ENCODE data around the gene RAP1GAP.

Gene RAP1GAP

DNA sequence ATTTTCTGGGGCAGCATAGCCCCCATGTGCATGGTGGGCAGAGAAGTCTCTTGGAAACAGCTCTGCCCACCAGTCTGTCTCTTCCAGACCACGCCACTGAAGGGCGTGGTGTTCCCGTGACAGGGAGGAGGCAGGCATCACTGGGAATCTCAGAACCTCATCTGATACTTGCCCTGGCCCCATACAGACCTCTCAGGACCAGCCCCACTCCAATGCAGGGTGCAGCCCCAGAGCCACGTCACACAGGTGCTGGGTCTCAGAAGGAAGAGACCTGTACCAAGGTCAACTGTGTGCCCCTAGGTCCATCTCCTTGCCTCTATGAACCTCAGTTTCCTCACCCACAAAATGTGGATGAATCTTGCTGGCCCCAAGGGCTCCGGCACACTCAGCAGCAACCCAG, 7.3 kb downstream of the RAP1GAP start:
- DNase-seq, result no peak

GRCh38 chr1:21659924-21660326, 9.2 kb downstream of the RAP1GAP start:
- DNase-seq, result no peak

- DNase-seq, result peak; percentile 11
These were observed 9.8 kb downstream of the RAP1GAP start for GRCh38 chr1:21659099-21659923.

DNA sequence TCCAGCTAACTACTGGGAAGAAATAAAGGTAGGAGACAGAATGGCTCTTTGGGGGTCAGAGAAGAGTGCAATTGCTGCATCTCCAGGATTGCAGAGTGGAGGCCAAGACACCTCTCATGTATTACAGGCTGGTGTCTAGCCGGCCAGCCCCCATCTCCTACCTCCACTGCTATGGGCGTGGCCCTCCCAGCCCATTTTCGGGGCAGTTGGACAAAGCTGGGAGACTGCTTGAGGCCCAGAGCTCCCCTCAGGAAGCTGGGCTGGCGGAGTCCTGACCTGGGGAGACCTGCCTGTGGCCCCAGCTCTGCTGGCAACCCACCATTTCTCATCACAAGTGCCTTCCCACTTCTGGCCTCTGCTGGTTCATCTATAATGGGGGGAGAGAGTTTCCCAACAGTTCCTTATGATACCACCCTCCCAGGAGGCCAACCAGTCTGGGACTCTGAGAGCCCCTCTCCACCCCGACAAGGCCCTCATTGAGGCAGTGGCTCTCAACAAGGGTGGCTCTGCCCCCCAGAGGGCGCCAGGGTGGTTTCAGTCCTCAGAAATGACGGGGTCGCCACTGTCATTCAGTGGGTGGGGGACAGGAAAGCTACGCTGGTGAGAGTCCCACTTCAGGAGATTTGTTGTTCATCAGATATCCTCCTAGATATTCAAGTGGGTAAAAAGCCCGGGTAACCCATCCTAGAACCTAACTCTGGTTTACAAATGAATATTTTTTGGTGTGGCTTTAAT, 11.5 kb downstream of the RAP1GAP start:
- DNase-seq, result no peak

GRCh38 chr1:21655748-21656147, 13.4 kb downstream of the RAP1GAP start:
- no peak for DNase-seq

DNA sequence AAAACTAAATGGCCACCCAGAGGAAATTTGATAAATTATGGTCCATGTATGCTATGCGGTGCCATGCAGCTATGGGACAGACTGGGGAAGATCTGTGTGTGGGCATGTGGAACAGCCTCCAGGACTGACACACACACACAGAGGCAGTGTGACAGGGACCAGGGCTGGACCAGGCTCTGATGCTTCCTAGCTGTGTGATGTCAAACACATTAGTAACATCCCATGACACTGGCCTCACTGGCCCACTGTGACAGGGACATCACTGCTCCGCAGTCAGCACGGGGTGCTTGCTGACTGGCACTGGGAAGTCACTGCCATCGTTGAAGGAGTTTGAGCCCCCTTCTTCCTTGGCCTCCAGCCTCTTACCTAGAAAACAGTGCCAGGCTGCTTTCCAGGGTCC, 13.9 kb downstream of the RAP1GAP start:
- DNase-seq, result no peak

- DNase-seq, result no peak
These were observed 14.9 kb downstream of the RAP1GAP start for GRCh38 chr1:21654209-21654608.

GRCh38 chr1:21653744-21654100, 15.4 kb downstream of the RAP1GAP start:
- no peak for DNase-seq

DNA sequence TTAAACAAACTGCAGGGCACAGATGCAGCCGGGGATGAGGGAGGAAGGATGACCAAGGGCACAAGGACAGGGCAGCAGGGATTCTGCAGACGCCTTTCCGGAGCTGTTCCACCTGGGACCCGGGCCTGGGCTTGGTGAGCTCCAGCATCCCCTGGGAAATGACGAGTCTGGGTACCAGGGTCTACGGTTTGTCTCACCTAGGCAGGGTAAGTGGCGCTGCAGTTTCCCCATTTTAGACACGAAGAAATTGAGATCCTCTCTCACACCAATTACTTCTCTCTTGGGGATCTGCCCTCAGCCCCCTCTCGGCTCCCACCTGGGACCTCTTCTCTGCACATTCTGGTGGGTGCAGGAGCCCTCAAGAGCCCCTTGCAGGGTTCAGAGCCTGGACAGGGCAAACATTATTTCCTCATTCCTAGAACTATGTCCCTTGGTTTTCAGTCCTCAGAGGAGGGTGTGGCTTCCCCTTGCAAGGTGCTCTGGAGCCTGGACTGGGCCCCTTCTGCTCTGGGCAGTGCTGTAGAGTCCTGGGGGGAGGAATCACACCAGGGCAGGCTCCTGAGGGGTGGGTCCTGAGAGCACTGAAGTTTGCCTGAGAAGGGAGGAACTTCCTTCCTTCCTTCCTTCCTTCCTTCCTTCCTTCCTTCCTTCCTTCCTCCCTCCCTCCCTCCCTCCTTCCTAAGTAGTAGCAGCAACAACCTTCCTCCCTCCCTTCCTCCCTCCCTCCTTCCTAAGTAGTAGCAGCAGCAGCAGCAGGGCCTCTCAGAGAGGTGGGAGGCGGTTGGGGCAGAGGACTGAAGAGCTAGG, 16.0 kb downstream of the RAP1GAP start:
- DNase-seq, result no peak

GRCh38 chr1:21652101-21652936, 16.8 kb downstream of the RAP1GAP start:
- DNase-seq, result no peak

GRCh38 chr1:21651214-21652042, 17.7 kb downstream of the RAP1GAP start:
- DNase-seq, result no peak

GRCh38 chr1:21650400-21650799, 18.8 kb downstream of the RAP1GAP start:
- DNase-seq, result no peak

- DNase-seq, result no peak
These were observed 19.8 kb downstream of the RAP1GAP start for GRCh38 chr1:21649315-21649714.

DNA sequence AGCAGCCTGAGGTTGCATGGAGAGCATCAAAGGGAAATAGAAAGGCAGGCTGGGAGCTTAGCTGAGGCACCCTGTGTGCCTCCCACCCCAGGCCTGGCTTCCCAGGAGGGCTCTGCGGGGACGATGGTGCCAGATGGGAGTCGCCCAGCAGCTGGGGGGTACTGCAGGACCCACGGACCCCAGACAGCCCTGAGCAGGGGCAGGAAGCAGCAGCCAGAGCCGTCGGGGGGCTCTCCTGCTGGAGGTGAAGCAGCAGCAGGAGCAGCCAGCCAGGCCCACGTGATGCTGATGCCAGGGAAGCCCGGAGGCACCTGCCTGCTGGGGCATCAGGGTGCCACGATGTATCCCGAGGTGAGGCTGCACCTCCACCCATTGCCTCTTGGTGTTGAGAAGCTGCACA, 20.4 kb downstream of the RAP1GAP start:
- DNase-seq, result no peak

GRCh38 chr1:21648352-21648730, 20.8 kb downstream of the RAP1GAP start:
- DNase-seq, result no peak

DNA sequence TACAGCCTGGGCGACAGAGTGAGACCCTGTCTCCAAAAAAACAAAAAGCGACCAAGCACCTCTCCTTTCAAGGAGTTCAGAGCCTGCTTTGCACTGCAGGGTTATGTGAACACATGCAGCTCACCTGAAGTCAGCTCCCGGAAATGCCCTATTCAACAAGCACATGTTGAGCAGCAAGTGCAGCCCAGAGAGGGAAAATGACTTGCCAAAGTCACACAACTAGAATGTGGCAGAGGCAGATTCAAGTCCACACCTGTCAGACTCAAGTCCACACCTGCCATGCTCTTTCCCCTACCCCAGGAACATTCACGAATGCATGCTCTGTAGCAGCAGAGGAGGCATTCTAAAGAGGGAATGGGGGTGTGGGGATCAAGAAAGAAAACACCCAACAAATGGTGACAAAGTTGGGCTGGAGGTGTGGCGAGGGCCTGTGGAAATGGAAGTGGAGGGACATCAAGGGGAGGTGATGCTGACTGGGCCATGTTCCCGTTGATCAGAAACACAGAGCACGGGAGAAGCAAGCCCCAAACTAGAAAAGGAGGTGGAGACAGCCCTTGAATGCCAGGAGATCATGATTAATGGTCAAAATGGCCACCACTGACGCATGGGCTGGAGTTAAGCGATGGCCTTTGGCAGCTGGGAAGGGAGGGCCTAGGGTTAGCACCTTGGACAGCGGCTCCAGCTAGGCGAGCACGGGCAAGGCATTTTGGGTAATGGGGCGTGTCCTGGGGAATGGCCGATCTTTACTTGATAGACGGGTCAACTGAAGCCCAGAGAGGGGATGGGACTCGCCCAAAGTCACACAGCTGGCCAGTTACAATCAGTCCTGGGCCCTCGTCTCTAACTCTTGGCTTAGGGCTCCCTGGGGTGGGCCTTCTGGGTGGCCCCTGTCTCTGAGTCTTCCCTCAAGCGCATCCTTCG, 21.5 kb downstream of the RAP1GAP start:
- no peak for DNase-seq

GRCh38 chr1:21645550-21645949, 23.6 kb downstream of the RAP1GAP start:
- DNase-seq, result no peak

DNA sequence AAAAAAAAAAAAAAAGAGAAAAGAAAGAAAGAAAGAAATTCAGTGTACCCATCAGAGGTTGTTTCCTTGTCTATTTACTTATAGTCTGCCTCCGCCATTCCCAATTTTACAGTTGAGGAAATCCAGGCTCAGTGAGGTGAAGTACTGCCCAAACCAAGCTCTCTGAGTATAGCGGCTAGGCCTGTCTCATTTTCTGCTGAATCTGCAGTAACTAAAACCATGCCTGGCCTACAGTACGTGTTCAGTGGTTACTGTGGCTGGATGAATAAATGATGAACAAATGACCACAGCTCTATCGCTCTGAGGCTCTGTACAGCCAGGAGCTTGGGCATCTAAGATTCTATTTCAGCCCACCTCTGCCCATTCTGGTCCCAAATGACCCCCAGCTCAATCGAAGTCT, 24.3 kb downstream of the RAP1GAP start:
- no peak for DNase-seq

GRCh38 chr1:21644348-21644747, 24.8 kb downstream of the RAP1GAP start:
- no peak for DNase-seq

GRCh38 chr1:21643624-21644023, 25.5 kb downstream of the RAP1GAP start:
- no peak for DNase-seq

All from NCI-H187 treated with DMSO at 0.1 percent for 48 hours (cell line).